Mesenchymal stem cell (in vitro differentiated cells and primary cell): ENCODE data around the gene ITSN1.
A peak's percentile ranks its signal among the peaks of the same experiment; 100 is the strongest.

Source experiments
- DNase-seq: peaks from one replicate; pipeline ENCODE4 v3.0.0-alpha.2; 2013
- H2AFZ ChIP-seq: one replicate; pipeline ENCODE4 v1.6.1; 2013; ENCODE audit warnings: low read depth, mild to moderate bottlenecking, control low read depth, inconsistent platforms, low read length, moderate library complexity
- H2AK5ac ChIP-seq: 2 replicates; pipeline ENCODE4 v1.6.1; 2013; ENCODE audit warnings: low read length, moderate library complexity, mild to moderate bottlenecking, inconsistent platforms; ENCODE audit not compliant: severe bottlenecking
- H2BK120ac ChIP-seq: one replicate; pipeline ENCODE4 v1.6.1; 2013; ENCODE audit warnings: low read depth, mild to moderate bottlenecking, inconsistent platforms, low read length, moderate library complexity
- H2BK12ac ChIP-seq, 2 experiments: one replicate each; pipeline ENCODE4 v1.6.1; 2013; ENCODE audit warnings: inconsistent platforms in 2 of 2, low read length in 2 of 2, mild to moderate bottlenecking in 2 of 2, moderate library complexity in 2 of 2, control low read depth in 1 of 2
- H2BK15ac ChIP-seq: one replicate; pipeline ENCODE4 v1.6.1; 2013; ENCODE audit warnings: mild to moderate bottlenecking, low read depth, inconsistent platforms; ENCODE audit not compliant: poor library complexity, severe bottlenecking
- H2BK5ac ChIP-seq: 2 replicates; pipeline ENCODE4 v1.6.1; 2013; ENCODE audit warnings: low read depth, mild to moderate bottlenecking, low read length, control low read depth, inconsistent platforms; ENCODE audit not compliant: poor library complexity, severe bottlenecking
- H3K14ac ChIP-seq, 2 experiments: one replicate each; pipeline ENCODE4 v1.6.1; 2013; ENCODE audit warnings: inconsistent platforms in 2 of 2, low read length in 2 of 2, control low read depth in 1 of 2, mild to moderate bottlenecking in 1 of 2, moderate library complexity in 1 of 2
- H3K18ac ChIP-seq, 2 experiments: one replicate each; pipeline ENCODE4 v1.6.1; 2013; ENCODE audit warnings: inconsistent platforms in 2 of 2, low read length in 2 of 2, control low read depth in 1 of 2, low read depth in 1 of 2, mild to moderate bottlenecking in 1 of 2
- H3K23ac ChIP-seq, 2 experiments: one replicate each; pipeline ENCODE4 v1.6.1; 2013; ENCODE audit warnings: inconsistent platforms in 2 of 2, low read length in 2 of 2, mild to moderate bottlenecking in 2 of 2, moderate library complexity in 2 of 2, control low read depth in 1 of 2
- H3K27ac ChIP-seq: 2 replicates; pipeline ENCODE4 v1.5.1; 2013; ENCODE audit warnings: mild to moderate bottlenecking, moderate library complexity, low read length, control low read depth, inconsistent platforms; ENCODE audit not compliant: poor library complexity, severe bottlenecking
- H3K27me3 ChIP-seq, 2 experiments: 2 replicates each; pipeline versions ENCODE4 v1.6.1 to v1.7.0; 2013; ENCODE audit warnings: low read length in 2 of 2, mild to moderate bottlenecking in 2 of 2, moderate library complexity in 2 of 2, control low read depth in 1 of 2, inconsistent platforms in 1 of 2; ENCODE audit not compliant: control insufficient read depth in 1 of 2, insufficient read depth in 1 of 2
- H3K36me3 ChIP-seq, 2 experiments: 2 replicates each; pipeline versions ENCODE4 v1.6.1 to v1.7.0; 2013; ENCODE audit warnings: low read length in 2 of 2, control low read depth in 1 of 2, inconsistent platforms in 1 of 2, low read depth in 1 of 2, mild to moderate bottlenecking in 1 of 2; ENCODE audit not compliant: insufficient read depth in 2 of 2, control insufficient read depth in 1 of 2
- H3K4ac ChIP-seq, 2 experiments: one replicate each; pipeline ENCODE4 v1.6.1; 2013; ENCODE audit warnings: inconsistent platforms in 2 of 2, low read length in 2 of 2, mild to moderate bottlenecking in 2 of 2, moderate library complexity in 2 of 2, control low read depth in 1 of 2, low read depth in 1 of 2
- H3K4me1 ChIP-seq: 2 replicates; pipeline ENCODE4 v1.6.1; 2013; ENCODE audit warnings: low read depth, low read length, control low read depth; ENCODE audit not compliant: control insufficient read depth, insufficient read depth
- H3K4me2 ChIP-seq: 2 replicates; pipeline ENCODE4 v1.6.1; 2013; ENCODE audit warnings: low read length, mild to moderate bottlenecking, inconsistent platforms; ENCODE audit not compliant: poor library complexity, severe bottlenecking
- H3K4me3 ChIP-seq, 2 experiments: 2 replicates each; pipeline versions ENCODE4 v1.5.1 to v1.7.0; 2013; ENCODE audit warnings: low read length in 2 of 2, mild to moderate bottlenecking in 2 of 2, control low read depth in 1 of 2, low read depth in 1 of 2; ENCODE audit not compliant: insufficient read depth in 1 of 2
- H3K79me1 ChIP-seq: replicated peaks from 2 replicates; pipeline ENCODE4 v1.6.1; 2013; ENCODE audit warnings: mild to moderate bottlenecking, control low read depth, low read length, inconsistent platforms; ENCODE audit not compliant: poor library complexity, severe bottlenecking
- H3K9ac ChIP-seq: 2 replicates; pipeline ENCODE4 v1.7.0; 2013; ENCODE audit warnings: mild to moderate bottlenecking, low read length, moderate library complexity
- H3K9me3 ChIP-seq: 2 replicates; pipeline ENCODE4 v1.7.0; 2013; ENCODE audit warnings: mild to moderate bottlenecking, low read length; ENCODE audit not compliant: control insufficient read depth
- H4K8ac ChIP-seq: one replicate; pipeline ENCODE4 v1.6.1; 2013; ENCODE audit warnings: inconsistent platforms, mild to moderate bottlenecking, low read length, moderate library complexity
- H4K91ac ChIP-seq: one replicate; pipeline ENCODE4 v1.6.1; 2013; ENCODE audit warnings: mild to moderate bottlenecking, low read length, inconsistent platforms
- WGBS: methylation state at CpG from one replicate; pipeline ENCODE4 v1.1.7; 2013; ENCODE audit warnings: mixed read lengths; 5-methylcytosine and 5-hydroxymethylcytosine counted together

ITSN1 gene

GRCh38 chr21:33937931-33938339 is 295.6 kb downstream of the ITSN1 start:
- H3K23ac ChIP-seq: no peak overlapping the region
- H2AK5ac ChIP-seq: no peak overlapping the region
- no peak overlapping the region for H3K14ac ChIP-seq
- no peak overlapping the region for H3K4me2 ChIP-seq
- no peak overlapping the region for H3K4me3 ChIP-seq
- H2BK120ac ChIP-seq: no peak overlapping the region
- H3K4me1 ChIP-seq: peaks cover 10% of the 10 kb centered on the region
- no peaks in the 10 kb centered on the region for H3K79me1 ChIP-seq
- no peak overlapping the region for H3K18ac ChIP-seq
- H4K91ac ChIP-seq: no peak overlapping the region
- no peaks in the 10 kb centered on the region for H3K36me3 ChIP-seq
- H3K9ac ChIP-seq: no peak overlapping the region
- H2BK15ac ChIP-seq: no peak overlapping the region
- H3K4ac ChIP-seq: no peak overlapping the region
- DNase-seq: no peak
- H2AFZ ChIP-seq: no peak overlapping the region
- H4K8ac ChIP-seq: no peak overlapping the region
- H3K27ac ChIP-seq: no peak overlapping the region
- H2BK5ac ChIP-seq: no peak overlapping the region
- no peak overlapping the region for H2BK12ac ChIP-seq
- no peaks in the 10 kb centered on the region for H3K27me3 ChIP-seq
- 94% methylated on average over 14 of the region's 14 CpGs for WGBS
- H3K9me3 ChIP-seq: no peaks in the 10 kb centered on the region

- no peak overlapping the region for H2BK120ac ChIP-seq
- H3K4me3 ChIP-seq: no peak overlapping the region
- H3K4me2 ChIP-seq: no peak overlapping the region
- H3K18ac ChIP-seq: no peak overlapping the region
- no peak overlapping the region for H3K14ac ChIP-seq
- H3K4me1 ChIP-seq: peaks cover 10% of the 10 kb centered on the region
- H2BK12ac ChIP-seq: no peak overlapping the region
- H2BK15ac ChIP-seq: no peak overlapping the region
- H3K9ac ChIP-seq: no peak overlapping the region
- H3K4ac ChIP-seq: no peak overlapping the region
- H3K27ac ChIP-seq: no peak overlapping the region
- no peak overlapping the region for H2AFZ ChIP-seq
- no peaks in the 10 kb centered on the region for H3K79me1 ChIP-seq
- no peak for DNase-seq
- no peaks in the 10 kb centered on the region for H3K36me3 ChIP-seq
- no peak overlapping the region for H4K91ac ChIP-seq
- H2AK5ac ChIP-seq: no peak overlapping the region
- no peak overlapping the region for H2BK5ac ChIP-seq
- 100% methylated on average over 3 of the region's 3 CpGs for WGBS
- no peak overlapping the region for H4K8ac ChIP-seq
- H3K23ac ChIP-seq: no peak overlapping the region
- no peaks in the 10 kb centered on the region for H3K27me3 ChIP-seq
- no peaks in the 10 kb centered on the region for H3K9me3 ChIP-seq
Measured at GRCh38 chr21:33938381-33938780, 296.1 kb downstream of the ITSN1 start.

- Histone ChIP-seq H3K27me3 (no peaks in the 10 kb centered on the region), H3K9ac (peak overlapping the region; percentile 73), H3K18ac (peak overlapping the region in 1 of 2 experiments; percentile 34), H3K4me1 (peaks cover 10% of the 10 kb centered on the region), H3K27ac (peak overlapping the region; percentile 16), H4K91ac (no peak overlapping the region), H3K23ac (no peak overlapping the region), H2BK5ac (no peak overlapping the region), H2BK120ac (no peak overlapping the region), H2AFZ (no peak overlapping the region), H3K14ac (no peak overlapping the region), H3K4me3 (no peak overlapping the region), H3K9me3 (peaks cover under 1% of the 10 kb centered on the region), H2AK5ac (peak overlapping the region; percentile 67), H4K8ac (no peak overlapping the region), H2BK15ac (no peak overlapping the region), H3K4me2 (no peak overlapping the region), H3K36me3 (no peaks in the 10 kb centered on the region), H3K4ac (no peak overlapping the region), H3K79me1 (no peaks in the 10 kb centered on the region), H2BK12ac (peak overlapping the region in 1 of 2 experiments; percentile 54)
- 60% methylated on average over 3 of the region's 3 CpGs for WGBS
- DNase-seq: peak; percentile 84
Measured at GRCh38 chr21:33939226-33939625, 296.9 kb downstream of the ITSN1 start.

- H3K18ac ChIP-seq: peak overlapping the region; percentile 14 to 87
- no peak overlapping the region for H2AFZ ChIP-seq
- no peak overlapping the region for H3K4me3 ChIP-seq
- peak overlapping the region; percentile 94 for H3K27ac ChIP-seq
- WGBS: 58% methylated on average over 13 of the region's 15 CpGs
- DNase-seq: peak; percentile 94
- no peak overlapping the region for H2BK15ac ChIP-seq
- H3K4ac ChIP-seq: peak overlapping the region in 1 of 2 experiments; percentile 68
- H3K14ac ChIP-seq: peak overlapping the region in 1 of 2 experiments; percentile 62
- H3K27me3 ChIP-seq: no peaks in the 10 kb centered on the region
- peak overlapping the region; percentile 41 for H4K8ac ChIP-seq
- H3K4me2 ChIP-seq: peak overlapping the region; percentile 31
- H2BK12ac ChIP-seq: peak overlapping the region; percentile 29 to 75
- H3K9me3 ChIP-seq: peaks cover 3% of the 10 kb centered on the region
- H3K4me1 ChIP-seq: peaks cover 10% of the 10 kb centered on the region
- H3K23ac ChIP-seq: no peak overlapping the region
- H3K36me3 ChIP-seq: no peaks in the 10 kb centered on the region
- H2BK120ac ChIP-seq: peak overlapping the region; percentile 50
- no peaks in the 10 kb centered on the region for H3K79me1 ChIP-seq
- peak overlapping the region; percentile 35 for H4K91ac ChIP-seq
- peak overlapping the region; percentile 40 for H2AK5ac ChIP-seq
- peak overlapping the region; percentile 73 for H3K9ac ChIP-seq
- H2BK5ac ChIP-seq: peak overlapping the region; percentile 87
Measured at GRCh38 chr21:33940164-33940880, 298.0 kb downstream of the ITSN1 start.
